NCI-H345 treated with DMSO at 0.1 percent for 48 hours (cell line): ENCODE results near the gene FOXD4L6.
"Not testable (repeated sequence)": the region's sequence is repeated elsewhere in the genome, so short reads cannot be mapped to it uniquely, and the experiment has no call there.

ENCODE experiments used
- DNase-seq: peaks from one replicate; lab custom pipeline; 2025; ENCODE audit not compliant: unreplicated experiment; lab: John Stamatoyannopoulos, UW

FOXD4L6 gene

DNA sequence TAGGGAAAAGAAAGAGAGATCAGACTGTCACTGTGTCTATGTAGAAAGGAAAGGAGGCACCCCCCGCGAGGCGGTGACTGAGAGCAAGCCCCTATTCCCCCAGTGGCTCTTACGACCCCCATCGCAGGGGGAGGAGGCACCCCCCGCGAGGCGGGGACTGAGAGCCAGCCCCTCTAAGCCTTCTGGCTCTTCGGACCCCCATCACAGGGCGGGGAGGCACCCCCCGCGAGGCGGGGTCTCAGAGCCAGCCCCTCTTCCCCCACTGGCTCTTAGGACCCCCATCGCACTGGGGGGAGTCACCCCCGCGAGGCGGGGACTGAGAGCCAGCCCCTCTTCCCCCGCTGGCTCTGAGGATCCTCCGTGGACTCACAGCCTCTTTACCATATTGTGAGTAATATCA lies 23.9 kb downstream of the FOXD4L6 start:
- not testable (repeated sequence) for DNase-seq

DNA sequence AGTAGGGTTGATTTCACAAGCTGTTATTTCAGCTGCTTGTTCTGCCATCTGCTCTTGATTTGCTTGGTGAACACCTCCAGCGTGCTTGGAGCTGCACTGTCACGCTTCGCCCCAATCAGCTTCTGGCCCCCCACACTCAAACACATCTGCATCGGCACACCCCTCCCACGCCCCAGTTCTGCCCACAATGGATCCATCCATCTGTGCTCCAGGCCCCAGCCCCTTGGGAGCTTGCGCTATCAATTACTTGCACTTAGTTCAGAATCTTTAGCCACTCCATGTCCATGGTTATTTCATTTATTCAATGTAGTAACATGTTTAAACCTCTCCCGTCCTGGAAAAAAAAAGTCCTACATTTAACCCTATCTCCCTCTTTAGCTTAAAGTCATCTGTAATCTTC lies 28.0 kb downstream of the FOXD4L6 start:
- not testable (repeated sequence) for DNase-seq

- not testable (repeated sequence) for DNase-seq
Observed at GRCh38 chr9:41098759-41099158, 29.7 kb downstream of the FOXD4L6 start.

DNA sequence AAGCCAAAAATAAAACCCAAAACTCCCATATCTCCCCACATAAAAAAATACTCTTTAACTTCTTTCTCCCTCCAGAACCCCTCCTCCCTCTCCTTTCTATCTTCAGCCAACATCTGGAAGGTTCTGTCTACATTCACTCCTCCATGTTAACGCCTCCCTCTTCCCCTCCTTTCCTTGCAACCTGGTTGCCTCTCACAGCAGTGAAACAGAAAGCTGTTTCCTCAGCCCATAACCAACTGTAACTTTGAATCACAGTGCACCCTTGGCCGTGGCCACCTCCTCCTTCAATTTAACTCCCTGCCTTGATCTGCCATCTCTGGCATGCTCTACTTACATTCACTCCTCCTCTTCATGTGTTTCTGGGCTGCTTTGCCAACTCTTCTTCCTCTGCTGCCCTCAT lies 33.4 kb downstream of the FOXD4L6 start:
- DNase-seq, result not testable (repeated sequence)

DNA sequence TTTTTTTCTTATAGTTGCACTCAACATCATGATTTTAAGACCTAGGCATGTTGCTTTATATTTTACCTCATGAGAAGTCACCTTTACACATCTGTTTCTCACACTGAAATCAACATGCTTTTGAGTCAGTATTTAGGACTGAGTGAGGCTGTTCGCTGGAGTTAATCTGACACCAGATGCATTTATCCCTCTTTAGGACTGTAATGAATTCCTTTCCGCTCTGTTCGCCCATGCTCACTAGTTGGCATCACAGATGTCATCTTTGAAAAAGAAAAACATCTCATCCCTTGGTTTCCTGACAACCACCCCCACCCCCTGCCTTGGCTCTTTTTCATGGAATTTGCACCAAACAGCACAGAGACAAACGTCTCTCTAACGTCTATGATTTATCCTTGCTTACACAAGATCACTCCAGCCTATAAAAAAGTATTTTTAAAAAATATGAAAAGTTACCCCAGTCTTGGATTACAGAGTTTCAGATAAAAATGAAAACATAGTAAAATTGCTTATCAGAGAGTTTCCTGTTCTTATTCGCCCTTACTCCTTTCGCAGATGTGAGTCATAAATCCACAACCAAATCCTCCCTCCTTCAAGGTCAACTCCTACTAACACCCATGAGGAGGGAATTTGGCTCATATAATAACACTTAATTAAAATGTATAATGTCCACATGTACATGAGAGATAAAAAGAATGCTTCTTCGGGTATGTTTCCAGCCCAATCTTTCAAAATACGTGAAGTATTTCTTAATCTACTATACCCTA lies 34.3 kb downstream of the FOXD4L6 start:
- not testable (repeated sequence) for DNase-seq

- DNase-seq, result not testable (repeated sequence)
Observed at GRCh38 chr9:41090922-41091321, 37.6 kb downstream of the FOXD4L6 start.

DNA sequence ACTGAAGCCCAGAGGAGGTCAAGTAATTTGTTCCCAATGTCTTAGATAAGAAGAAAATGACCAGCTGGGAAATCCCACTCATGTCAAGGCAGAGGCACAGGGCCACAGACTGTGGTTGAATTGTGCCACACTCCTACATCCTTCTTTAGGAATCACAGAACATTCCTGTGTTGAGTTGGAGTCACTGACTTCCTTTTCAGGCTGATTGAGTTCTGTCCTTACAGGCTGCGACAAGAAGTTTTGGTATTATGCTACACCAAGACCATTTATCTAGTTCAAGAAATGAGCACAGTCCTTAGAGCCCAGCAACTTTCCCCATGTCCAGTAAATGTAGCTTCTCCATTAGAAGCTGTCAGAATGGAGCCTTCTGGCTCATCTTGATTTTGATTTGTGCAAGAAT lies 38.1 kb downstream of the FOXD4L6 start:
- not testable (repeated sequence) for DNase-seq

GRCh38 chr9:41088450-41089059 lies 39.9 kb downstream of the FOXD4L6 start:
- DNase-seq, result not testable (repeated sequence)

- DNase-seq, result not testable (repeated sequence)
Observed at GRCh38 chr9:41087929-41088328, 40.6 kb downstream of the FOXD4L6 start.

DNA sequence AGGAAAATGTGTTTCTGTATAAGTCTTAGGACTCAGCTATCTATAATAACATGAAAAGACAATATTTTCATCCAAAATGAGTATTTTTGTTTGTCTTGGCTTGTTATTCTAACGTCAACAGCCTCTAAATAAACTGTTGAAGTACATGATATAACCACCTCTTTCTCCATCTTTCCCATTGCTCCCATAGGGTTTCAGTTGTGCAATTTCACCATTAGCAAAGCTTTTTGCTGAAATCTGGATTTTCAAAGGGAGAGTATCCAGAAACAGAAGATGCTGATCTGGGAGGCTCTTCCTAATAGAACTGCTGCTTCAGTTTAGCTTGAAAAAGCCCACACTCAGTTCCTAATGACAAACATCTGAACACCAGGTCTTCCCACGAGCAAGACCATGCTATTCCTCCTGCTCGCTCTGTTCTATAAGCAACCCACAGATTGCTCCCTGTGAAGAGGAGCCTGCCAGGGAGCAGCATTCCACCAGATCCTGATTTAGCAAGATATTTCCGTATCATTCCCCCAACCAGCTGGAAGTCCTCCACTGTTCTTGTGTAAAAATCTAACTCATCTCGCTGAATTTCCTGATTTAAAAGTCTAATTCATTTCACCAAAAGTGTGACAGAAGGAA lies 41.2 kb downstream of the FOXD4L6 start:
- DNase-seq, result not testable (repeated sequence)

GRCh38 chr9:41086685-41087084 lies 41.8 kb downstream of the FOXD4L6 start:
- DNase-seq, result not testable (repeated sequence)

GRCh38 chr9:41086215-41086614 lies 42.3 kb downstream of the FOXD4L6 start:
- not testable (repeated sequence) for DNase-seq

DNA sequence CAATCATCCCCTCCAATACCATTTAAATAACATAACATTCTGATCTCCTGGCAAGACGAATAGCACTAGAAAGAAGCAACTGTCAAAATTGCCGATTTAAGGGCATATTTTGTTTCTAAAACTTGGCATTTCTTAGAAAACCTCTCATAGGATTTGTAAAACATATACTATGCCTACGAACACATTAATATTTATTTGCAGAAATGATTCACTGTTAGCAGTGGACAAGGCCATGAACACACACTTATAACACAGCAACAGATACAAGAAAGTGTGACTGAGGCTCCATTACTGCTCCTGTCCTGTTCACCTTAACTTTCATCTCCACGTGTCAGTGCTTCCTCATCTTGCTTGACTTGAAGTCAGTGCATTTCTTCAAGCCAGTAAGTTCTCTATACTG lies 46.1 kb downstream of the FOXD4L6 start:
- DNase-seq, result not testable (repeated sequence)

GRCh38 chr9:41079464-41079863 lies 49.0 kb downstream of the FOXD4L6 start:
- DNase-seq, result not testable (repeated sequence)

GRCh38 chr9:41077586-41077985 lies 50.9 kb downstream of the FOXD4L6 start:
- DNase-seq, result not testable (repeated sequence)
